NCI-H774 (cell line): ENCODE data around the gene SUPT5H.

ENCODE experiments used
- DNase-seq: peaks from one replicate; lab custom pipeline; 2025; lab: John Stamatoyannopoulos, UW

The SUPT5H gene

DNA sequence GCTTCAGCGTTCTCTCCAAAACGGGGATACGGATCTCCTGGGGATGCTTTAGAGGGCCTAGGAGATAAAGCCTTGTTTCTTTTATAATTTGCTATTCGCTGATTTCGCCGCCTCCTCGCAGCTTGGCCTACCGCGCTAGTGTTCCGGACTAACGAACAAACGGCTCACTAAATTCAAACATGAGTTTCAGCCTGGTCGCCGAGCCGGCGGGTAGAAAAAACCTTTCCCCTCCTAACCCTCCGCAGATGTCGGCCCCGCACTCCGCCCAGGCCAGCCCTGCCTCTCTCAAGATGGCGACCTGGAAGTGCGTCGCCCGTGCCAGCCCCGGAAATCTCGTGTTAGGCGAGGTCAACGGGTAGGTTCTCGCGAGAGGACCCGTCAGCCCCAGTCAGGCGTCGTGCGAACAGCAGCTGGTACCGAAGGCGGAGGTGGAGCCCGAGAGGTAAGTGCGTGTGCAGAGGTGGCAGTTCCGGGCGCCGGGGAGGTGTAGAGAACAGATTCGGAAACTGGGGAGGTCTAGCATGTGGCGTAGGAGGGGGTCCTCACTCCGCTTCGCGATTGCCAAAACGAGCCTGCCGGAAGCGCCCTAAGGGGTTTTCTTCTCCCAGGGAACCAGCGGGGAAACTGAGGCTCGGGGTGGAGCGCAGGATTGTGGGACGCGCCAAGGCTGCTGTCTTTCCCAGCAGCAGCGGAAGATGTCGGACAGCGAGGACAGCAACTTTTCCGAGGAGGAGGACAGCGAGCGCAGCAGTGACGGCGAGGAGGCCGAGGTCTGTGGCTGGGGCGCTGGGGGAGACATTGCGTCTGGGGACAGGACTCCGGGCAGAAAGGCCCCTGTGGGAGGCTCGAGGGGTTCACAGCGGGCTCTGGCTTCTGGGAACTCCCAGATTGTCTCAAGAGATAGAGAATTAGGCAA, at the start of gene SUPT5H:
Gene SUPT5H, plus strand, starts transcription at position 387 of the 916 bp plus-strand sequence. Its CDS starts 309 bp downstream, at position 696.
- peak; percentile 97 for DNase-seq

DNA sequence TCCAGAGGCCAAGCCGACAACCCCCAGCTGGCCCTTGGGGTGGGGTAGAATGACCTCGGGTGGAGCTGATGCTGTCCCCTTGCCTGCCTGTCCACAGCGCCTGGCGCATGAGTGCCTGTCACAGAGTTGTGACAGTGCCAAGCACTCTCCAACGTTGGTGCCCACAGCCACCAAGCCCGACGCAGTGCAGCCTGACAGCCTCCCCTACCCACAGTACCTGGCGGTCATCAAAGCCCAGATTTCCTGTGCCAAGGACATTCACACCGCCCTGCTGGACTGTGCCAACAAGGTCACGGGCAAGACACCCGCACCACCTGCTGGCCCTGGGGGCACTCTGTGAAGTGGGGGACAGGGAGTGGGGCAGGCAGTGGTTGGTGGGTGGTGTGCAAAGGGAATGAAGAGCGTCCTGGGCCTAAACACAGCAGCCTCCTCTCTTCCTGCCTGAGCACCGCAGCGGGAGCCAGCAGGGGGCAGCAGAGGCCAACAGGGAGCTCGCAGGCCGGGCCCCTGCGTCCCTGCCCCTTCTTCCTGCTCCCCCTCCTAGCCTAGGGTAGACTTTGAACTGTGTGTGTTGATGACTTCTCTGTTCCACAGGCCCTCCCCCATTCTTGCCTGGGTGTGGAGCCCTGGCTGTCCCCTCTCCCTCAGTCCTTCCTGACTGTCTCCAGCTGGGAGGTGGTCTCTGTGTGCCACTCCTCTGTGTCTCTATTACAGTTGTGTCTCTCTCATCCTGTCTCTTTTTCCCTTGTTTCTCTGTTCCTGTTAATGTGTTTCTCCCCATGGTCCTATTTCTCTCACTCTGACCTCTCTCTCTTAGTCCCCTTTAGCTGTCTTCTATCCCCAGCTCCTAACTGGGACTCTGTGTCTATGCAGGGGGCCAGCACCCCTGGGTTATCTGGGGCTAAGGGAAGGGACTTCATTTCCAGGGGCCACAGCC, 47.8 kb upstream of the SUPT5H start:
- DNase-seq, result peak; percentile 58

DNA sequence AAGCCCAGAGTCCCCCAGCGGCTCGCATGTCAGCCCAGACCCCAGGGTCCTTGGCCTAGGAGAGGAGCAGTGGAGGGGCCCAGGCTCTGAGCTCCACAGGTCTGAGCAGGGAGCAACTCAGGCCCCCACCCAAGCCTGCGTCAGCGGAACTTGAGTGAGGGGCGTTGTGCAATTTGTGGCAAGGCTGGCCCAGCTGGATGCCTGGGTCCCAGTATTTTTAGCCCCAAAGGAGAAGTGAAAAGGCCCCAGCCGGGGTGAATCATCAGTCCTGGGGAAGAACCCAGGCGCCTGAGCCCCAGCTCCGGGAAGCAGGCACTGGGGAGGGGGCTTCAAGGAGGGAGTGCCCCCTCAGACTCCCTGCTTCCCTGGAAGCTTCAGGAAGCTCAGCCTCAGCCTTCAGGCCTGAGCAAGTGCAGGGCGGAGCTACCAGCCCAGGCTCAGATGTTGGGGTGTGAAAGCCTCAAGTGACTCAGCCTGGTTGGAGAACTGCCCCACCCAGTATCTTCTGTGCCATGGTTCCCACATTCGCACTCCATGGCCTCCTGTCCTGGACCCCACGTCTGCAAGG, 47.0 kb upstream of the SUPT5H start:
- no peak for DNase-seq

DNA sequence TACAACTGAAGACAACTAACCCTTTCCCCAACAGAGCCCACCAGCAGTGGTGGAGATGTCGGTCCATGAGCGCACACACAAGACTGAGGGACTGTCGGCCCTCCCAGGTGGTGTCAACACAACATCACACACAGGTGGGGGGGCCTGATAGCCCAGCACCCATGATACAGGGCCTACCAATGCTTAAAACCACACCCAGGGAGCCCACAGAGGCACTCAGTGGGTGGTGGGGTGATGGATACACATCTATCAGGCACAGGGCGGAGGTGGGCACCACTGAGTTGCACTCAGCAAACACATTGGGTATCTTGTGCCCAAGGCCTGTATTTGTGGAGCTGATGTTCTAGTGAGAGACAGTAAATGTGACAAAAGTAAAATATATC, 45.7 kb upstream of the SUPT5H start:
- no peak for DNase-seq

DNA sequence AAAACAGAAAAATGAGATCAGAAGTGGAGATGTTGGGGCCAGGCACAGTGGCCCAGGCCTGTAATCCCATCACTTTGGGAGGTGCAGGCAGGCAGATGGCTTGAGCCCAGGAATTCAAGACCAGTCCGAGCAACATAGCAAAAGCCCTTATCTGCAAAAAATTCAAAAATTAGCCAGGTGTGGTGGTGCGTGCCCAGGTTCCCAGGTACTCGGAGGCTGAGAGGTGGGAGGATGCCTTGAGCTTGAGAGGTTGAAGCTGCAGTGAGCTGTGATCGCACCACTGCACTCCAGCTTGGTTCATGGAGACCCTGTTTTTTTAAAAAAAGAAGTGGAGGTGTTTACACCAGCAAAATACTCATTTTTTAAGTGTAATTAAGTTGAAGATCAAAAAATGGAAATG, 45.3 kb upstream of the SUPT5H start:
- no peak for DNase-seq

DNA sequence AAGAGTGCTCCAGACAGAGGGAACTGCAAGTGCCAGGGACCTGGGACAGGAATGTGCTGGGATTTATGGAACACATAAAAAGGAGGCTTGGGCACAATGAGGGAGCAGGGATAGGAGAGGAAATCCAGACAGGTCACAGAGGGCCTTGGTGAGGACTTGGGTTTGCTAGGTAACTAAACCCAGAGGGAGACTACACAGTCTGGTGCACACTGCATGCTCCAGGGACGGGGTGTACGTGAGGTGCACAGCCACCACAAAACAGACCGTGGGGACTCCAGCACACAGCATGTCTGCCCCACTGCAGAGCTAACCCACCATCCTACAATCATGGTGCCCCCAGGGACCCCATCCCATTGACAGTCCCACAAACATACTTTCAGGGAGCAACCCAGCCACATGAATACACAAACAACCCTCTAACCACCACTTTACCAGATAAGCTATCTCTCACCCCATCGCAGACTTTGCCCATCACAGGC, 44.3 kb upstream of the SUPT5H start:
- DNase-seq, result no peak

DNA sequence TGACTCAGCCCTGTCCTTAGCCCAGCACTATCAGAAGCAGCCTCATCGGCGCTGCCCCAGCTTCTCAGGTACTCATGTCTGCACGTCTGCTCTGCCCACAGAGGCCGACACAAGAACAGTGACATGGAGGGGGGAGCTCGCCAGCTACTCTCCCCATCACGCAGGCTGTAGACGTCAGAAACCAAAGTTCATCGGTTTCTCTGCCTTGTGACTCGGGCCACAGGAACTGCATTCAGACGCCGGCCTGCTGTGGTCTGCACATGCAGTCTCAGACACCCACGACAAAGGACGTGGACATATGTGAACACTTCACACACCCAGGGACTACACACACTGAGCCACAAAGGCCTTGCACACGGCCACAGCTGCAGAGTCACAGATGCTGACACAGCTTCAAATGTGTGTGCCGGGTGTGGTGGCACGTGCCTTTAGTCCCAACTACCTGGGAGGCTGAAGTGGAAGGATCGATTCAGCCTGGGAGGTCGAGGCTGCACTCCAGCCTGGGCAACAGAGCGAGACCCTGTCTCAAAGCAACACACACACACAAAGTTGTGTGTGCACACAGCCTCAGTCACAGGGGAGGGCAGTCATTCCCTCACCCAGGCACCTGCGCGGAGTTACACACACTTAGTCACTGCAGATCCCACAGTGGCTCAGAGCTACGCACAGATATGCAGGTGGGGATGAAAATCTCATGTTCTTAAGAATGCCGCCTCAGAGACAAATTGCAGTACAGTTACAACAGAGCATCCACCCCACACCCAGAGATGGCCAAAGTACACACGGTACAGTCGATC, 43.6 kb upstream of the SUPT5H start:
- no peak for DNase-seq

DNA sequence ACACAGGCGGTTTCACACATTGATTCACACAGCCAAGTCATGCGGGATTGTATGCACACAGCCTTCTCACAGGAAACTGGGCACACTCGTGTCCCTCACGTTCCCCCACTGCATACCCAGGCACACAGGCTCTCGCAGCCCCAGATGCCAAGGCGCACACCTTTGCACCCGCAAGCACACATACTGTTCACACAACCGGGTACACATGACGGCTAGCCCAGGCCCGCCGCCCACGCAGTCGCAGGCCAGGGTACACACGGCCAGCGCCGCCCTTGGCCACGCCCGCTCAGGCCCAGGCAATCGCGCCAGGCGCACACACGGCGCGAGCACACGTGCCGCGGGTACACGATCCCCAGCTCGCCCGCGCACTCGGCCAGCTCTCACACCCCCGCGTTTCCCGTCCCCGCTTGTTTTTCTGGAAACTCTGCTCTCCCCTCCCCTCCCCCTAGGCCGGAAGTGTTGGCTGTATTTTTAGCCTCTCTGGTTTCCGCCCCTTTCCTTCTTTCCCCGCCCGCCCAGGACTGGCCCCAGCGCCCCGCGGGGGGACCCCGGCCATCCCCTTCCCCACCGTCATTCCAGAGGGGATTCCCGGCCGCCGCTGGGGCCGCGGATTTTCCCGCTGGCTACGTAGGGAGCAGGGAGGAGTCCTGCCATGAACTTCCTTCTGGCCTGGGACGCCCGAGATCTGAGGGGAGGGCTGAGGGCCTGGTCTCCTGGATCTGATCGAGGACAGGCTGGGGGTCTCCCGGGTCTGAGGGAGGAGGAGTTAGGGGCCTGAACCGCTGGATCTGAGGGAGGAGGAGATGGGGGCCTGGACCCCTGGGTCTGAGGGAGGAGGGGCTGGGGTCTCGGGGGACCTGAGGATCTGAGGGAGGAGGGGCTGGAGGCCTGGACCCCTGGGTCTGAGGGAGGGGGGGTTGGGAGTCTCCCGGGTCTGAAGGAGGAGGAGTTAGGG, 42.8 kb upstream of the SUPT5H start:
- peak; percentile 59 for DNase-seq

DNA sequence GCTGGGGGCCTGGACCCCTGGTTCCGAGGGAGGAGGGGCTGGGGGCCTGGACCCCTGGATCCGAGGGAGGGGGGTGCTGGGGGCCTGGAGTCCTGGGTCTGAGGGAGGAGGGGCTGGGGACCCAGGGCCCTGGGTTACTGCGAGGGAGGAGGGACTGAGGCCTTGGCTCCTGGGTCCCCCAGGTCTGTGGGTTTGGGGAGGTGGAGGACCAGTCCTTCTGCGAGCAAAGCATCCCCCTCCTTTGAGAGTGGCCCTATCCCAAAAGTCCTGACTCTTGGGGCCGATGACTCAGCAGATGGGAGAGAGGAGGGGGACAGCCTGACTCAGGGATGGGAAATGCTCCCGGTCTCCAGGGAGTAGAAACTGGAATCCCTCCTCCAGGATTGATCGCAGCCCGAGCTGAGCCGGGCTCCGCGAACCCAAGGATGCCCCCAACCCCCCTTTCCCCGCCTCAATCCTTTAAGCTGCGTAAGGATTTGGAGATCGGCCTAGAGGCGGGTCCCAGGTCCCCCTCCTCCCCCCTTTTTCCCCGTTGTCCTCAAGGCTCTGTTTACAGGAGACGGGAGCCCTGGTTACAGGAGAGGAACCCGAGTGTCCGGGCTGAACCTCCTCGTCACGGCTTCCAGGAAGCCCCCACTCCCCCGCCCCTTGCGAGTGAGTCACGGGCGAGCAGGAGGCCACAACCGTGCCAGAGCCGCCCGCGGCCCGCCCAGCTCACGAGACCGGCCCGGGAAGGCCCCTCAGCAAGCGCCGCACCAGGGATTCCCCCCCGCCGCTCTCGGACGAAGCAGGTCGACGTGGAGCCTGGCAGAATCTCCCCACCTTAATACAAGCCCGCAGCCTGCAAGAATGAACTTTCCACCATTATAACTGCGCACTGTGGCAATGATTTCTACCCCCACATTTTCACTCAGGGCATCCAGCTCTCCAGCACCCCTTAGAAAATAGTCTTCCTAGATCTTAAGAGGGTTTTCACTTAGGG, 41.8 kb upstream of the SUPT5H start:
- no peak for DNase-seq

DNA sequence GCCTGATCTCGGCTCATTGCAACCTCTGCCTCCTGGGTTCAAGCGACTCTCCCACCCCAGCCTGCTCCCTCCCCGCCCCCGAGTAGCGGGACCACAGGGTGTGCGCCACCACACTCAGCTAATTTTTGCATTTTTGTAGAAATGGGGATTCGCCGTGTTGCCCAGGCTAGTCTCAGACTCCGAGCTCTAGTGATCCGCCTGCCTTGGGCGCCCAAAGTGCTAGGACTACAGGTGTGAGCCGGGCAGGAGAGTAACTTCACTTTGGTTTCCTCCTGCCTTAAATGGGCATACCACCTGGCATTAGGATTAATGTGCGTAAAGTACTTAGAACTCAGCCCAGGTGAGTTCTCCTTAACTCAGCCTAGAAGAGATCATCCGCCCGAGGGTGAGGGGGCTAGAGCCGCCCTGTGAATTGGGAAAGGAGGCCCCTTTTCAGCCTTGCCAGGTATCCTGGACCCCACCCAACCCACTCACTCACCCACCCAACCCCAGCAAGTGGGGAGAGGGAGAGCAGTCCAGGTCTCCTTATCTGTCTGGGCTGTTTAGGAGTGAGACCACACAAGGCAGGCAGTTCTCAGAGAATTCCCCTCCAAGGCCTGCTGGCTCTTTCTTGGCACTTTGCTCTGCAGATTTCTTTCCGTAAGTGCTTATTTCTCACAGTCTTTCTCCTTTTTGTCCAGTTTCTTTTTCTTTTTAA, 40.0 kb upstream of the SUPT5H start:
- no peak for DNase-seq

DNA sequence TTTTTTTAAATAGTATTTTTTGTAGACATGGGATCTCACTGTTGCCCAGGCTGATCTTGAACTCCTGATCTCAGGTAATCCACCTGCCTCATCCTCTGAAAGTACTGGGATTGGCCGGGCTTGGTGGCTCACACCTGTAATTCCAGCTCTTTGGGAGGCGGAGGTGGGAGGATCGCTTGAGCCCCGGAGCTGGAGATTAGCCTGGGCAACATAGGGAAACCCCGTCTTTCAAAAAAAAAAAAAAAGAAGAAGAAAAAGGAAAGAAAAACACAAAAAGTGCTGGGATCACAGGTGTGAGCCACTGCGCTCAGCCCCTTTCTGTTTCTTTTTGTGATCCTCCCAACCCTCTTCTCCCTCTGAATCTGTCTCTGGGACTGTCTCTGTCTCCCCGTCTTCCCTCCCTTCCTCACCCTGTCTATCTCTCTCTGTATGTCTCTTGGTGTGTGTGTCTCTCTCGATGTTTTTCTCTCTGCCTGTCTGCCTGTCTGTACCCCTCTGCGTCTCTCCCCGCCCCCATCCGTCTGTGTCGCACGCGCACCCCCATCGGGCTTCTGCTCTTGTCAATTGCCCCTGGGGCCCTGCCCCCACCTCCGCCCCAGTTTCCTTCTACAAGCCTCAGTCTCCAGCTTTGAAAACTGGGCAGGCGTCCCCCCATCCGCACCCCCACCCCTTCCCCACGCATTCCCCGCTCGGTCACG, 39.3 kb upstream of the SUPT5H start:
- no peak for DNase-seq

DNA sequence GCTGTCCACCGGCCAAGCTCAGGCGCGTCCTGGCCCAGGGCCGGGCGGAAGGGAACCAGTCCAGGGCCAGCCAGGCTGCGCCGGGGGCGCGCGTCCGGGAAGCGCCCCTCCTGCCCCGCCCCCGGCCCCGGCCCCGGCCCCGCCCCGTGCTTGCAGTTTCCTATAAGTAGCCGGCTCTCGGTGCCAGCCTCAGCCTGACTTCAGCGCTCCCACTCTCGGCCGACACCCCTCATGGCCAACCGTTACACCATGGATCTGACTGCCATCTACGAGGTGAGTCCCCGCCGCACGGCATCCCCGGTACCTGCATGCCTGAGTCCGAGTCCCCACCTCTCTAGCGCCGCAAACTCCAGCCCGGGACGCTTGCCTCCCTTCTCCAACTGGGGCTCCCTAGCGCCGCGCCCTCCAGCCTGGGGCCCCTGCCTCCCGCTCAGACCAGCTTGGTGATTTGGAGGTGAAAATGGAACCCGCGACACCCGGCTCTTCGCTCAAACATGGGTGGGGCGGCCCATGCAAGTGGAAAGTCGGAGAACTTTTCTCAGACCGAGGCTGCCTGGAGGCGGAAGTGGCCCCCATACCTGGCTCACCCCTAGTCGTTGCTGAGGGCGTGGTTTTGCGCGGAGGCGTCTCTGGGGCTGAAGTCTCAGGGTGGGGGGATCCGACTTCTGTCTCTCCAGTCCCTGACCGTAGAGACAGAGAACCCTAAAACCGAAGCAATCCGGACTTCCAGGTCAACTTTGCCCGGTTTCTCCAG, 38.5 kb upstream of the SUPT5H start, which contains the start of gene ZFP36:
Gene ZFP36, plus strand, starts transcription at position 192 of the 754 bp plus-strand sequence. Its CDS starts 58 bp downstream, at position 250.
- DNase-seq, result peak; percentile 50

DNA sequence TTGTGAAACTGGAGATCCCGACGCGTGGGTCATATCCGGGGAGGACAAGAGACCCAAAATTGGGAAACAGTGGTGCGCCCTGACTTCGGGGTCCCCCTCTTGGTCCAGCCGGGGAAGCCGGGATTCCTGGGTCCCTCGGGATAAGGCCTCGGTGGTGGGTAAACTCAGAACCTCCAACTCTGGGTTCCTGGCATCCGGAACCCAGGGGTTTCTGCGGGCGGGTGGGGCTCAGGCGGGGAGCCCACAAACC, 38.0 kb upstream of the SUPT5H start:
- DNase-seq, result no peak

DNA sequence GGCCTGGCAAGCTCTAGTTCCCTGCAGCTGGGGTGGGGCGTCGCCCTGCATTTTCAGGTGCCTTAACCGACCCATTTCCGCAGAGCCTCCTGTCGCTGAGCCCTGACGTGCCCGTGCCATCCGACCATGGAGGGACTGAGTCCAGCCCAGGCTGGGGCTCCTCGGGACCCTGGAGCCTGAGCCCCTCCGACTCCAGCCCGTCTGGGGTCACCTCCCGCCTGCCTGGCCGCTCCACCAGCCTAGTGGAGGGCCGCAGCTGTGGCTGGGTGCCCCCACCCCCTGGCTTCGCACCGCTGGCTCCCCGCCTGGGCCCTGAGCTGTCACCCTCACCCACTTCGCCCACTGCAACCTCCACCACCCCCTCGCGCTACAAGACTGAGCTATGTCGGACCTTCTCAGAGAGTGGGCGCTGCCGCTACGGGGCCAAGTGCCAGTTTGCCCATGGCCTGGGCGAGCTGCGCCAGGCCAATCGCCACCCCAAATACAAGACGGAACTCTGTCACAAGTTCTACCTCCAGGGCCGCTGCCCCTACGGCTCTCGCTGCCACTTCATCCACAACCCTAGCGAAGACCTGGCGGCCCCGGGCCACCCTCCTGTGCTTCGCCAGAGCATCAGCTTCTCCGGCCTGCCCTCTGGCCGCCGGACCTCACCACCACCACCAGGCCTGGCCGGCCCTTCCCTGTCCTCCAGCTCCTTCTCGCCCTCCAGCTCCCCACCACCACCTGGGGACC, 37.6 kb upstream of the SUPT5H start:
- DNase-seq, result no peak

DNA sequence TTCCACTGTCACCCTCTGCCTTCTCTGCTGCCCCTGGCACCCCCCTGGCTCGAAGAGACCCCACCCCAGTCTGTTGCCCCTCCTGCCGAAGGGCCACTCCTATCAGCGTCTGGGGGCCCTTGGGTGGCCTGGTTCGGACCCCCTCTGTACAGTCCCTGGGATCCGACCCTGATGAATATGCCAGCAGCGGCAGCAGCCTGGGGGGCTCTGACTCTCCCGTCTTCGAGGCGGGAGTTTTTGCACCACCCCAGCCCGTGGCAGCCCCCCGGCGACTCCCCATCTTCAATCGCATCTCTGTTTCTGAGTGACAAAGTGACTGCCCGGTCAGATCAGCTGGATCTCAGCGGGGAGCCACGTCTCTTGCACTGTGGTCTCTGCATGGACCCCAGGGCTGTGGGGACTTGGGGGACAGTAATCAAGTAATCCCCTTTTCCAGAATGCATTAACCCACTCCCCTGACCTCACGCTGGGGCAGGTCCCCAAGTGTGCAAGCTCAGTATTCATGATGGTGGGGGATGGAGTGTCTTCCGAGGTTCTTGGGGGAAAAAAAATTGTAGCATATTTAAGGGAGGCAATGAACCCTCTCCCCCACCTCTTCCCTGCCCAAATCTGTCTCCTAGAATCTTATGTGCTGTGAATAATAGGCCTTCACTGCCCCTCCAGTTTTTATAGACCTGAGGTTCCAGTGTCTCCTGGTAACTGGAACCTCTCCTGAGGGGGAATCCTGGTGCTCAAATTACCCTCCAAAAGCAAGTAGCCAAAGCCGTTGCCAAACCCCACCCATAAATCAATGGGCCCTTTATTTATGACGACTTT, 36.8 kb upstream of the SUPT5H start:
- no peak for DNase-seq
